SK-N-SH (cell line): ENCODE data around the gene ECI1. TPM values are rescaled to one million over a fixed set of nuclear protein-coding genes. Genes with fewer than 3 reads are reported as not detected.

Experiments
- CTCF ChIA-PET: fragments of 300-600, 350-600 bp; formaldehyde crosslinking; extraction: SDS; loops from one replicate; lab custom pipeline; 2021; lab: Yijun Ruan, JAX
- POLR2A ChIA-PET: fragments of 350-600 bp; sonication (Branson Sonifier 250); formaldehyde crosslinking; extraction: SDS; loops from one replicate; lab custom pipeline; 2020; ENCODE audit warnings: antibody characterized with exemption, inconsistent platforms; lab: Yijun Ruan, JAX
- DNase-seq: peaks from one replicate; pipeline ENCODE4 v3.0.0; 2012
- H2AFZ ChIP-seq: fragments of 200-600 bp; sonication (generic); 2 replicates; pipeline ENCODE4 v1.8.1; 2016; ENCODE audit warnings: antibody characterized with exemption, mild to moderate bottlenecking, low read depth
- H3F3A ChIP-seq: fragments of 200-600 bp; sonication (generic); replicated peaks from 2 replicates; pipeline ENCODE3; 2016; ENCODE audit warnings: antibody characterized with exemption, mild to moderate bottlenecking; ENCODE audit not compliant: insufficient read depth
- H3K27ac ChIP-seq, 2 experiments: fragments of 200-500 bp in 1 of 2; fragments of 200-600 bp in 1 of 2; sonication (Bioruptor generic) in 1 of 2; sonication (generic), shearing (Covaris generic) in 1 of 2; 2 replicates each; pipeline versions ENCODE4 v1.5.1 to v1.6.1; 2014 to 2016; ENCODE audit warnings: low read depth in 2 of 2, inconsistent platforms in 1 of 2, low read length in 1 of 2, mild to moderate bottlenecking in 1 of 2, mixed read lengths in 1 of 2
- H3K27me3 ChIP-seq: fragments of 200-600 bp; sonication (generic), shearing (Covaris generic); 2 replicates; pipeline ENCODE4 v1.6.1; 2016; ENCODE audit warnings: mixed run types; ENCODE audit not compliant: insufficient read depth
- H3K36me3 ChIP-seq, 2 experiments: fragments of 200-500 bp in 1 of 2; fragments of 200-600 bp in 1 of 2; sonication (Bioruptor generic) in 1 of 2; sonication (generic) in 1 of 2; replicated peaks in 1 of 2; 2 replicates each; pipeline versions ENCODE3 to v1.5.1; 2014 to 2016; ENCODE audit warnings: low read length in 1 of 2, mild to moderate bottlenecking in 1 of 2; ENCODE audit not compliant: insufficient read depth in 2 of 2, control insufficient read depth in 1 of 2
- H3K4me1 ChIP-seq, 2 experiments: fragments of 200-500 bp in 1 of 2; fragments of 200-600 bp in 1 of 2; sonication (Bioruptor generic) in 1 of 2; sonication (generic), shearing (Covaris generic) in 1 of 2; 2 replicates each; pipeline versions ENCODE4 v1.5.1 to v1.6.1; 2014 to 2016; ENCODE audit warnings: low read depth in 1 of 2, low read length in 1 of 2, mixed run types in 1 of 2; ENCODE audit not compliant: insufficient read depth in 2 of 2, control insufficient read depth in 1 of 2
- H3K4me2 ChIP-seq: fragments of 200-600 bp; sonication (generic), shearing (Covaris generic); 2 replicates; pipeline ENCODE4 v1.6.1; 2017; ENCODE audit warnings: mixed run types
- H3K4me3 ChIP-seq, 2 experiments: fragments of 200-500 bp in 1 of 2; fragments of 200-600 bp in 1 of 2; sonication (Bioruptor generic) in 1 of 2; sonication (generic), shearing (Covaris generic) in 1 of 2; 2 replicates each; pipeline versions ENCODE4 v1.5.1 to v1.8.1; 2014 to 2016; ENCODE audit warnings: low read depth in 2 of 2, inconsistent platforms in 1 of 2, low read length in 1 of 2, mild to moderate bottlenecking in 1 of 2, mixed read lengths in 1 of 2, moderate library complexity in 1 of 2
- H3K79me2 ChIP-seq: fragments of 200-600 bp; sonication (generic); 2 replicates; pipeline ENCODE4 v1.8.1; 2017; ENCODE audit warnings: mild to moderate bottlenecking; ENCODE audit not compliant: insufficient read depth
- H3K9ac ChIP-seq: fragments of 200-600 bp; sonication (generic); 2 replicates; pipeline ENCODE4 v1.6.1; 2017; ENCODE audit warnings: mixed run types
- H3K9me2 ChIP-seq: fragments of 200-600 bp; sonication (generic); 2 replicates; pipeline ENCODE4 v1.6.1; 2017; ENCODE audit warnings: mixed run types
- H3K9me3 ChIP-seq: fragments of 200-600 bp; sonication (generic); 2 replicates; pipeline ENCODE4 v1.6.1; 2017; ENCODE audit warnings: mixed run types, mild to moderate bottlenecking, moderate library complexity
- H4K20me1 ChIP-seq: fragments of 200-600 bp; sonication (generic); 2 replicates; pipeline ENCODE4 v1.6.1; 2017; ENCODE audit warnings: mild to moderate bottlenecking, mixed run types; ENCODE audit not compliant: insufficient read depth
- CHD2 ChIP-seq: fragments of 150-350 bp; IDR thresholded peaks from 2 replicates; pipeline ENCODE4 v1.6.1; 2018; ENCODE audit warnings: low read length; ENCODE audit not compliant: partially characterized antibody
- CTCF ChIP-seq: fragments of 200-600 bp; sonication (generic); IDR thresholded peaks from 2 replicates; pipeline ENCODE4 v1.6.1; 2017; ENCODE audit warnings: antibody characterized with exemption, mild to moderate bottlenecking, moderate library complexity
- ELF1 ChIP-seq: IDR thresholded peaks from 2 replicates; pipeline ENCODE4 v1.4.0; 2012
- EZH2phosphoT487 ChIP-seq: fragments of 200-600 bp; sonication (generic); IDR thresholded peaks from 2 replicates; pipeline ENCODE4 v1.6.1; 2017; ENCODE audit warnings: low read depth, mixed run types, mild to moderate bottlenecking, antibody characterized with exemption, moderate library complexity, borderline replicate concordance
- FOXM1 ChIP-seq: IDR thresholded peaks from 2 replicates; pipeline ENCODE4 v1.4.0; 2012; ENCODE audit warnings: low read depth, mild to moderate bottlenecking
- GABPA ChIP-seq: IDR thresholded peaks from 2 replicates; pipeline ENCODE4 v1.4.0; 2012; ENCODE audit warnings: low read depth, mild to moderate bottlenecking
- IRF3 ChIP-seq: fragments of 150-350 bp; IDR thresholded peaks from 2 replicates; pipeline ENCODE4 v1.6.1; 2016; ENCODE audit warnings: mild to moderate bottlenecking, low read depth, low read length
- JUND ChIP-seq: IDR thresholded peaks from 2 replicates; pipeline ENCODE4 v1.4.0; 2012
- MAX ChIP-seq: IDR thresholded peaks from 2 replicates; pipeline ENCODE4 v1.4.0; 2012; ENCODE audit warnings: low read depth
- MEF2A ChIP-seq: IDR thresholded peaks from 2 replicates; pipeline ENCODE4 v1.4.0; 2012; ENCODE audit warnings: low read depth, borderline replicate concordance
- NRF1 ChIP-seq: IDR thresholded peaks from 2 replicates; pipeline ENCODE4 v1.6.1; 2012; ENCODE audit warnings: low read depth, mild to moderate bottlenecking, low read length
- PBX3 ChIP-seq: IDR thresholded peaks from 2 replicates; pipeline ENCODE4; 2012
- SMC3 ChIP-seq: IDR thresholded peaks from 2 replicates; pipeline ENCODE4 v1.6.1; 2012; ENCODE audit warnings: low read depth, low read length, improper control_type of control experiment
- TCF12 ChIP-seq: IDR thresholded peaks from 2 replicates; pipeline ENCODE4 v1.4.0; 2012
- WGBS: methylation state at CpG from one replicate; pipeline ENCODE4 v1.1.6; 2017; ENCODE audit warnings: low lambda C conversion rate; 5-methylcytosine and 5-hydroxymethylcytosine counted together
- polyA plus RNA-seq, 3 experiments: library from polyadenylated mRNA; depleted of rRNA; stranded (reverse); fragments of >200 nt; gene quantifications; 2 replicates each; pipeline ENCODE4 v1.2.3, GENCODE V29; 2012

Gene ECI1
- polyA plus RNA-seq, 1 of the 3 experiments (the other 2 are of a cell fraction): 61.8 TPM

GRCh38 chr16:2278956-2279800, 27.8 kb upstream of the ECI1 start:
- Histone ChIP-seq H3K9me2 (no peaks in the 10 kb centered on the region), H3K27me3 (no peaks in the 10 kb centered on the region), H3K9ac (no peak overlapping the region), H3K79me2 (no peaks in the 10 kb centered on the region), H3K4me2 (no peak overlapping the region), H3K36me3 (peaks cover 0 to 12% of the 10 kb centered on the region in 2 experiments), H4K20me1 (no peaks in the 10 kb centered on the region), H3K9me3 (no peaks in the 10 kb centered on the region), H3K4me1 (no peaks in the 10 kb centered on the region), H3K4me3 (no peak overlapping the region), H3K27ac (no peak overlapping the region), H3F3A (no peaks in the 10 kb centered on the region), H2AFZ (no peak overlapping the region)
- ChIA-PET CTCF (interaction anchor here (1.5 kb wide), 1 partner anchor 10 kb away, joined by 4 read pairs; no protein-coding TSS in a partner anchor), POLR2A (interaction anchor here (0.9 to 2.5 kb wide), 2 partner anchors 9 to 10 kb away, joined by 3 to 7 read pairs; no protein-coding TSS in a partner anchor)
- no peak for DNase-seq
- TF ChIP-seq JUND: no peak
- TF ChIP-seq CTCF: no peak
- no peak for TF ChIP-seq SMC3
- no peak for TF ChIP-seq TCF12
- no peak for TF ChIP-seq GABPA
- no peak for TF ChIP-seq MAX
- no peak for TF ChIP-seq CHD2
- no peak for TF ChIP-seq NRF1
- TF ChIP-seq ELF1: no peak
- no peak for TF ChIP-seq IRF3
- no peak for TF ChIP-seq PBX3
- TF ChIP-seq FOXM1: no peak
- no peak for TF ChIP-seq EZH2phosphoT487
- TF ChIP-seq MEF2A: no peak
- WGBS: 80% methylated on average over 13 of the region's 26 CpGs
